IMR-90 (cell line): ENCODE results near the gene BHLHE23. TPM values are rescaled to one million over a fixed set of nuclear protein-coding genes. Genes with fewer than 3 reads are reported as not detected.

Experiments used
- ATAC-seq: fragments of 200-7000 bp; cut with Tn5 transposase; 2 replicates; pipeline ENCODE4 v1.9.1; 2020; ENCODE audit warnings: low read depth, mild to moderate bottlenecking, moderate library complexity
- BruUV-seq: library from RNA; stranded (reverse); fragments of 400-500 nt; replicated peaks from 2 replicates; lab custom pipeline; 2021; lab: Mats Ljungman, UMichigan
- CTCF ChIA-PET: fragments of 300-600 bp; formaldehyde crosslinking; extraction: SDS; loops from one replicate; lab custom pipeline; 2021; ENCODE audit warnings: antibody characterized with exemption; lab: Yijun Ruan, JAX
- POLR2A ChIA-PET: fragments of 300-600 bp; sonication (Branson Sonifier 250); formaldehyde crosslinking; loops from one replicate; lab custom pipeline; 2022; ENCODE audit warnings: antibody characterized with exemption; ENCODE audit not compliant: unreplicated experiment; lab: Charles Lee
- DNase-seq: peaks from one replicate; pipeline ENCODE4 v3.0.0; 2013
- H2AFZ ChIP-seq: replicated peaks from 2 replicates; pipeline ENCODE3; 2013; ENCODE audit warnings: low read length, mild to moderate bottlenecking; ENCODE audit not compliant: poor library complexity
- H2AK5ac ChIP-seq: 2 replicates; pipeline ENCODE4 v1.6.1; 2013; ENCODE audit warnings: low read depth, low read length, inconsistent platforms
- H2AK9ac ChIP-seq: replicated peaks from 2 replicates; pipeline ENCODE3; 2013; ENCODE audit warnings: mild to moderate bottlenecking, low read depth, low read length, moderate library complexity; ENCODE audit not compliant: poor library complexity
- H2BK120ac ChIP-seq: 2 replicates; pipeline ENCODE4 v1.6.1; 2013; ENCODE audit warnings: low read depth, low read length, inconsistent platforms
- H2BK15ac ChIP-seq: 3 replicates; pipeline ENCODE4 v1.6.1; 2013; ENCODE audit warnings: low read depth, low read length, inconsistent platforms
- H2BK20ac ChIP-seq: 2 replicates; pipeline ENCODE4 v1.6.1; 2013; ENCODE audit warnings: low read depth, mild to moderate bottlenecking, inconsistent platforms, low read length, moderate library complexity
- H2BK5ac ChIP-seq: 2 replicates; pipeline ENCODE4 v1.6.1; 2013; ENCODE audit warnings: mild to moderate bottlenecking, low read depth, low read length, inconsistent platforms; ENCODE audit not compliant: poor library complexity, severe bottlenecking
- H3K14ac ChIP-seq: replicated peaks from 2 replicates; pipeline ENCODE4 v1.6.1; 2013; ENCODE audit warnings: low read depth, low read length, inconsistent platforms
- H3K18ac ChIP-seq: 2 replicates; pipeline ENCODE4 v1.6.1; 2013; ENCODE audit warnings: low read depth, low read length, control low read depth
- H3K23ac ChIP-seq: 2 replicates; pipeline ENCODE4 v1.6.1; 2013; ENCODE audit warnings: low read depth, low read length, inconsistent platforms
- H3K27ac ChIP-seq: 2 replicates; pipeline ENCODE4 v1.5.1; 2013; ENCODE audit warnings: mild to moderate bottlenecking, control low read depth, low read length; ENCODE audit not compliant: insufficient read depth
- H3K27me3 ChIP-seq: 2 replicates; pipeline ENCODE4 v1.6.1; 2013; ENCODE audit warnings: low read length; ENCODE audit not compliant: control insufficient read depth, insufficient read depth
- H3K36me3 ChIP-seq: 2 replicates; pipeline ENCODE4 v1.6.1; 2013; ENCODE audit warnings: low read length, mixed read lengths; ENCODE audit not compliant: control insufficient read depth, insufficient read depth
- H3K4ac ChIP-seq: 2 replicates; pipeline ENCODE4 v1.6.1; 2013; ENCODE audit warnings: low read depth, low read length, inconsistent platforms
- H3K4me1 ChIP-seq: 2 replicates; pipeline ENCODE4 v1.6.1; 2013; ENCODE audit warnings: low read length, mixed read lengths; ENCODE audit not compliant: control insufficient read depth, insufficient read depth
- H3K4me2 ChIP-seq: 2 replicates; pipeline ENCODE4 v1.6.1; 2013; ENCODE audit warnings: low read depth, mild to moderate bottlenecking, control low read depth, low read length, moderate library complexity
- H3K4me3 ChIP-seq: 2 replicates; pipeline ENCODE4 v1.5.1; 2013; ENCODE audit warnings: low read depth, mild to moderate bottlenecking, control low read depth, low read length, moderate library complexity; ENCODE audit not compliant: insufficient read depth
- H3K56ac ChIP-seq: 2 replicates; pipeline ENCODE4 v1.6.1; 2013; ENCODE audit warnings: low read length, inconsistent platforms; ENCODE audit not compliant: insufficient read depth; ENCODE audit errors: extremely low read depth
- H3K79me1 ChIP-seq, 2 experiments: 2 replicates each; pipeline ENCODE4 v1.6.1; 2013; ENCODE audit warnings: low read length in 2 of 2, inconsistent platforms in 1 of 2, low read depth in 1 of 2
- H3K9ac ChIP-seq: 2 replicates; pipeline ENCODE4 v1.6.1; 2013; ENCODE audit warnings: low read depth, low read length, control low read depth
- H3K9me1 ChIP-seq: 2 replicates; pipeline ENCODE4 v1.6.1; 2013; ENCODE audit warnings: low read length, inconsistent platforms; ENCODE audit not compliant: insufficient read depth
- H3K9me3 ChIP-seq: 2 replicates; pipeline ENCODE4 v1.6.1; 2013; ENCODE audit warnings: low read length; ENCODE audit not compliant: control insufficient read depth, insufficient read depth
- H4K20me1 ChIP-seq: 2 replicates; pipeline ENCODE4 v1.6.1; 2013; ENCODE audit warnings: low read length, inconsistent platforms; ENCODE audit not compliant: insufficient read depth
- H4K5ac ChIP-seq: 2 replicates; pipeline ENCODE4 v1.6.1; 2013; ENCODE audit warnings: mild to moderate bottlenecking, low read depth, low read length, control low read depth
- H4K8ac ChIP-seq, 2 experiments: 2 replicates each; pipeline ENCODE4 v1.6.1; 2013; ENCODE audit warnings: low read depth in 2 of 2, low read length in 2 of 2, control low read depth in 1 of 2, inconsistent platforms in 1 of 2
- H4K91ac ChIP-seq: 2 replicates; pipeline ENCODE4 v1.6.1; 2013; ENCODE audit warnings: low read depth, low read length, inconsistent platforms; ENCODE audit not compliant: insufficient read depth
- BHLHE40 ChIP-seq: fragments of 150-350 bp; IDR thresholded peaks from 2 replicates; pipeline ENCODE4 v1.6.1; 2016; ENCODE audit warnings: mild to moderate bottlenecking, low read depth, low read length
- CEBPB ChIP-seq: IDR thresholded peaks from 2 replicates; pipeline ENCODE4 v1.6.1; 2012; ENCODE audit warnings: low read depth, low read length, improper control_type of control experiment
- FOS ChIP-seq: fragments of 150-350 bp; IDR thresholded peaks from 2 replicates; pipeline ENCODE4 v1.6.1; 2016; ENCODE audit warnings: low read depth, low read length
- MXI1 ChIP-seq: IDR thresholded peaks from 2 replicates; pipeline ENCODE4 v1.6.1; 2012; ENCODE audit warnings: low read depth, mild to moderate bottlenecking, low read length, moderate library complexity, borderline replicate concordance
- NFE2L2 ChIP-seq: fragments of 150-350 bp; IDR thresholded peaks from 2 replicates; pipeline ENCODE4 v1.6.1; 2016; ENCODE audit warnings: low read depth, mild to moderate bottlenecking, low read length
- POLR2A ChIP-seq: IDR thresholded peaks from 2 replicates; pipeline ENCODE4 v1.6.1; 2012; ENCODE audit warnings: mild to moderate bottlenecking, low read depth, low read length
- RAD21 ChIP-seq: IDR thresholded peaks from 2 replicates; pipeline ENCODE4 v1.6.1; 2012; ENCODE audit warnings: low read length, improper control_type of control experiment
- SMC3 ChIP-seq: fragments of 150-350 bp; IDR thresholded peaks from 2 replicates; pipeline ENCODE4 v1.6.1; 2016; ENCODE audit warnings: low read depth, mild to moderate bottlenecking, antibody characterized with exemption, low read length, moderate library complexity
- WGBS, 2 experiments: methylation state at CpG; one replicate each; pipeline versions ENCODE4 v1.1.5 to v1.1.7; 2013; ENCODE audit warnings: missing lambda C conversion rate in 2 of 2; ENCODE audit not compliant: insufficient read length in 1 of 2; ENCODE audit errors: extremely low coverage in 2 of 2; 5-methylcytosine and 5-hydroxymethylcytosine counted together
- dilution Hi-C: fragments of 300-500 bp; cut with HindIII; formaldehyde crosslinking; loops from one replicate; pipeline ENCODE4 v1.14.3; 2018; ENCODE audit warnings: low sequenced_read_pairs; ENCODE audit not compliant: unreplicated experiment
- in situ Hi-C: fragments of 300-500 bp; cut with MboI; formaldehyde crosslinking; loops from 3 replicates; pipeline ENCODE4 v1.14.3; 2019; ENCODE audit warnings: low sequenced_read_pairs, inconsistent platforms, mixed read lengths
- intact Hi-C: fragments of 100-400 bp; cut with micrococcal nuclease; formaldehyde crosslinking; loops from 2 replicates; pipeline ENCODE4 v1.10.0; 2022
- polyA plus RNA-seq, 3 experiments: library from polyadenylated mRNA; depleted of rRNA; stranded (reverse); fragments of >200 nt; gene quantifications; 2 replicates each; pipeline ENCODE4 v1.2.3, GENCODE V29; 2012; ENCODE audit warnings: low replicate concordance in 1 of 3
- total RNA-seq: library from RNA; depleted of rRNA; stranded (reverse); fragments of >200 nt; gene quantifications from 2 replicates; pipeline ENCODE4 v1.2.3, GENCODE V29; 2012
- TF ChIP-seq, protein P1 (sequence below): conservative IDR thresholded peaks from 2 replicates; pipeline ENCODE4 v1.5.1; 2012; ENCODE audit warnings: mild to moderate bottlenecking, low read depth, low read length, improper control_type of control experiment
- TF ChIP-seq, protein P2 (sequence below): fragments of 150-350 bp; IDR thresholded peaks from 2 replicates; pipeline ENCODE4 v1.6.1; 2016; ENCODE audit warnings: low read depth, mild to moderate bottlenecking, low read length, moderate library complexity, borderline replicate concordance
- TF ChIP-seq, protein P3 (sequence below): fragments of 150-350 bp; IDR thresholded peaks from 2 replicates; pipeline ENCODE4 v1.6.1; 2017; ENCODE audit warnings: mild to moderate bottlenecking, antibody characterized with exemption, low read length, low read depth

BHLHE23 gene
- total and polyA plus RNA-seq, 2 of the 4 experiments (the other 2 are of a cell fraction) = not detected

DNA sequence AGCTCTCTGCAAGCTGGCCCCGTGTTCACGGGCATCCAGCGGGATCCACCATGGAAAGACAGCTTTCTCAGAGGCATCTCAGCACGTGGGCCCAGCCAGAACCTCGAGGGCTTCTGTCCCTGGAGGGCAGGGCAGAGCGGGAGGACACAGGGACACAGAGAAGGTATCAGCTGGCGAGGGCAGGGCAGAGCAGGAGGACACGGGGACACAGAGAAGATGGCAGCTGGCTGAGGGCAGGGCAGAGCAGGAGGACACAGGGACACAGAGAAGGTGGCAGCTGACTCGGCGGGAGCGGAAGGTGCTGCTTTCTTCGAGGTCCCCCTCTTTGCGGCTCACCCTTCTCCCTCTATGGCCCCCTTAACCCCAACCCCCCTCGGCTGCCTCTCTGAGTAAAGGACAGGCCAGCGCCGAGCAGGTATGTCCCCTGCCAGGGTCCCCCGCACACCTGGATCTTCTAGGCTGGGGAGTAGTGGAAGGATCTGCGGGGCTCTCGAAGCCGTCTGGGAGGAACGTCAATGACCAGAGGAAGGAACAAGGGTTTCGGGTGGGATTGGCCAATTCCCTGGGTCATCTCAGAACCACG lies 28.9 kb upstream of the BHLHE23 start:
- H2AK5ac ChIP-seq = no peak overlapping the region
- POLR2A ChIA-PET = no interaction called here
- no peak overlapping the region for H3K4me2 ChIP-seq
- no peak overlapping the region for H2BK120ac ChIP-seq
- H3K4me1 ChIP-seq = no peaks in the 10 kb centered on the region
- H3K56ac ChIP-seq = no peak overlapping the region
- H3K9ac ChIP-seq = no peak overlapping the region
- DNase-seq = no peak
- WGBS, 2 experiments = 74% methylated on average over 14 of the region's 23 CpGs; no CpG with 5 or more reads in 1 of the 2 experiments
- no peak overlapping the region for H2AK9ac ChIP-seq
- no peak overlapping the region for H4K8ac ChIP-seq
- no peak overlapping the region for H3K27ac ChIP-seq
- no peak overlapping the region for H3K18ac ChIP-seq
- no peak overlapping the region for H3K23ac ChIP-seq
- no peaks in the 10 kb centered on the region for H3K9me1 ChIP-seq
- no peak overlapping the region for H4K5ac ChIP-seq
- H3K4ac ChIP-seq = no peak overlapping the region
- no peak overlapping the region for H4K91ac ChIP-seq
- no peaks in the 10 kb centered on the region for H3K36me3 ChIP-seq
- H2AFZ ChIP-seq = no peak overlapping the region
- H3K27me3 ChIP-seq = peaks cover 44% of the 10 kb centered on the region
- H3K79me1 ChIP-seq = no peaks in the 10 kb centered on the region
- no peak overlapping the region for H2BK5ac ChIP-seq
- in situ Hi-C loops (no loop called here), dilution Hi-C loops (no loop called here), intact Hi-C loops (no loop called here)
- no peak for ATAC-seq
- no peak for TF ChIP-seq POLR2A
- TF ChIP-seq BHLHE40 = no peak
- no peak for TF ChIP-seq MXI1
- no peak for TF ChIP-seq RAD21
- TF ChIP-seq, protein P1, sequence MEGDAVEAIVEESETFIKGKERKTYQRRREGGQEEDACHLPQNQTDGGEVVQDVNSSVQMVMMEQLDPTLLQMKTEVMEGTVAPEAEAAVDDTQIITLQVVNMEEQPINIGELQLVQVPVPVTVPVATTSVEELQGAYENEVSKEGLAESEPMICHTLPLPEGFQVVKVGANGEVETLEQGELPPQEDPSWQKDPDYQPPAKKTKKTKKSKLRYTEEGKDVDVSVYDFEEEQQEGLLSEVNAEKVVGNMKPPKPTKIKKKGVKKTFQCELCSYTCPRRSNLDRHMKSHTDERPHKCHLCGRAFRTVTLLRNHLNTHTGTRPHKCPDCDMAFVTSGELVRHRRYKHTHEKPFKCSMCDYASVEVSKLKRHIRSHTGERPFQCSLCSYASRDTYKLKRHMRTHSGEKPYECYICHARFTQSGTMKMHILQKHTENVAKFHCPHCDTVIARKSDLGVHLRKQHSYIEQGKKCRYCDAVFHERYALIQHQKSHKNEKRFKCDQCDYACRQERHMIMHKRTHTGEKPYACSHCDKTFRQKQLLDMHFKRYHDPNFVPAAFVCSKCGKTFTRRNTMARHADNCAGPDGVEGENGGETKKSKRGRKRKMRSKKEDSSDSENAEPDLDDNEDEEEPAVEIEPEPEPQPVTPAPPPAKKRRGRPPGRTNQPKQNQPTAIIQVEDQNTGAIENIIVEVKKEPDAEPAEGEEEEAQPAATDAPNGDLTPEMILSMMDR = no peak
- TF ChIP-seq, protein P2, sequence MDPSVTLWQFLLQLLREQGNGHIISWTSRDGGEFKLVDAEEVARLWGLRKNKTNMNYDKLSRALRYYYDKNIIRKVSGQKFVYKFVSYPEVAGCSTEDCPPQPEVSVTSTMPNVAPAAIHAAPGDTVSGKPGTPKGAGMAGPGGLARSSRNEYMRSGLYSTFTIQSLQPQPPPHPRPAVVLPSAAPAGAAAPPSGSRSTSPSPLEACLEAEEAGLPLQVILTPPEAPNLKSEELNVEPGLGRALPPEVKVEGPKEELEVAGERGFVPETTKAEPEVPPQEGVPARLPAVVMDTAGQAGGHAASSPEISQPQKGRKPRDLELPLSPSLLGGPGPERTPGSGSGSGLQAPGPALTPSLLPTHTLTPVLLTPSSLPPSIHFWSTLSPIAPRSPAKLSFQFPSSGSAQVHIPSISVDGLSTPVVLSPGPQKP = no peak
- no peak for TF ChIP-seq SMC3
- TF ChIP-seq NFE2L2 = no peak
- no peak for TF ChIP-seq FOS
- TF ChIP-seq, protein P3, sequence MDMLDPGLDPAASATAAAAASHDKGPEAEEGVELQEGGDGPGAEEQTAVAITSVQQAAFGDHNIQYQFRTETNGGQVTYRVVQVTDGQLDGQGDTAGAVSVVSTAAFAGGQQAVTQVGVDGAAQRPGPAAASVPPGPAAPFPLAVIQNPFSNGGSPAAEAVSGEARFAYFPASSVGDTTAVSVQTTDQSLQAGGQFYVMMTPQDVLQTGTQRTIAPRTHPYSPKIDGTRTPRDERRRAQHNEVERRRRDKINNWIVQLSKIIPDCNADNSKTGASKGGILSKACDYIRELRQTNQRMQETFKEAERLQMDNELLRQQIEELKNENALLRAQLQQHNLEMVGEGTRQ = no peak
- no peak for TF ChIP-seq CEBPB
- no peak overlapping the region for H3K4me3 ChIP-seq
- no peaks in the 10 kb centered on the region for H3K9me3 ChIP-seq
- CTCF ChIA-PET = no interaction called here
- H3K14ac ChIP-seq = no peak overlapping the region
- H2BK20ac ChIP-seq = no peak overlapping the region
- H2BK15ac ChIP-seq = no peak overlapping the region
- BruUV-seq = no TSS peak
- H4K20me1 ChIP-seq = no peaks in the 10 kb centered on the region; the same call in 1 of the 2 replicates
